Mucosa of rectum (tissue), 2 donors: ENCODE results near the gene TYMP.

ENCODE experiments used
- H3K27ac ChIP-seq, 2 donors: one replicate each; pipeline ENCODE4 v1.7.0; 2013; ENCODE audit warnings: inconsistent platforms in 2 of 2, low read depth in 2 of 2, low read length in 2 of 2
- H3K27me3 ChIP-seq, 2 donors: one replicate each; pipeline ENCODE4 v1.7.0; 2013; ENCODE audit warnings: low read length in 2 of 2; ENCODE audit not compliant: control insufficient read depth in 2 of 2, insufficient read depth in 2 of 2
- H3K36me3 ChIP-seq, 2 donors: one replicate each; pipeline ENCODE4 v1.7.0; 2013; ENCODE audit warnings: low read length in 2 of 2; ENCODE audit not compliant: control insufficient read depth in 2 of 2, insufficient read depth in 2 of 2
- H3K4me1 ChIP-seq, 2 donors: one replicate each; pipeline ENCODE4 v1.7.0; 2013; ENCODE audit warnings: low read length in 2 of 2, mild to moderate bottlenecking in 1 of 2; ENCODE audit not compliant: control insufficient read depth in 2 of 2, insufficient read depth in 2 of 2
- H3K4me3 ChIP-seq, 2 donors: one replicate each; pipeline ENCODE4 v1.7.0; 2013; ENCODE audit warnings: low read length in 2 of 2
- H3K9ac ChIP-seq, 2 donors: one replicate each; pipeline ENCODE4 v1.7.0; 2013; ENCODE audit warnings: low read length in 2 of 2, low read depth in 1 of 2, mild to moderate bottlenecking in 1 of 2
- H3K9me3 ChIP-seq, 2 donors: one replicate each; pipeline ENCODE4 v1.7.0; 2013; ENCODE audit warnings: low read length in 2 of 2; ENCODE audit not compliant: control insufficient read depth in 2 of 2
- donor health status: healthy.
- donor health status: Normal muscosa, but diverticular disease.

TYMP gene

GRCh38 chr22:50506611-50507420, 23.0 kb downstream of the TYMP start:
- Histone ChIP-seq H3K27ac (peak overlapping the region; percentile 70 to 89), H3K9me3 (no peaks in the 10 kb centered on the region), H3K36me3 (peaks cover 10 to 13% of the 10 kb centered on the region in 2 donors), H3K4me3 (peak overlapping the region; percentile 80 to 96), H3K9ac (peak overlapping the region; percentile 71 to 93), H3K27me3 (no peaks in the 10 kb centered on the region), H3K4me1 (peaks cover 14 to 20% of the 10 kb centered on the region in 2 donors)

- Histone ChIP-seq H3K27me3 (no peaks in the 10 kb centered on the region), H3K9ac (peak overlapping the region in 1 of 2 donors; percentile 93), H3K36me3 (peaks cover 10 to 13% of the 10 kb centered on the region in 2 donors), H3K27ac (no peak overlapping the region), H3K9me3 (no peaks in the 10 kb centered on the region), H3K4me1 (peaks cover 14 to 20% of the 10 kb centered on the region in 2 donors), H3K4me3 (peak overlapping the region in 1 of 2 donors; percentile 80)
These were observed 23.8 kb downstream of the TYMP start for GRCh38 chr22:50505776-50506610.

GRCh38 chr22:50505276-50505775, 24.5 kb downstream of the TYMP start:
- H3K9me3 ChIP-seq: no peaks in the 10 kb centered on the region
- H3K4me1 ChIP-seq: peaks cover 14 to 20% of the 10 kb centered on the region in 2 donors
- no peak overlapping the region for H3K4me3 ChIP-seq
- H3K27me3 ChIP-seq: no peaks in the 10 kb centered on the region
- no peak overlapping the region for H3K27ac ChIP-seq
- H3K9ac ChIP-seq: no peak overlapping the region
- peaks cover 10 to 13% of the 10 kb centered on the region in 2 donors for H3K36me3 ChIP-seq

- no peak overlapping the region for H3K27ac ChIP-seq
These were observed 25.2 kb downstream of the TYMP start for GRCh38 chr22:50504369-50505211.

GRCh38 chr22:50503475-50504145, 26.2 kb downstream of the TYMP start:
- Histone ChIP-seq H3K4me1 (peaks cover 9 to 11% of the 10 kb centered on the region in 2 donors), H3K9ac (no peak overlapping the region), H3K4me3 (no peak overlapping the region), H3K9me3 (no peaks in the 10 kb centered on the region), H3K27ac (no peak overlapping the region), H3K36me3 (peaks cover 10 to 13% of the 10 kb centered on the region in 2 donors), H3K27me3 (no peaks in the 10 kb centered on the region)

More at GRCh38 chr22:50504369-50505211, 25.2 kb downstream of the TYMP start:
- Histone ChIP-seq H3K9me3 (no peaks in the 10 kb centered on the region), H3K9ac (no peak overlapping the region), H3K27me3 (no peaks in the 10 kb centered on the region), H3K36me3 (peaks cover 10 to 13% of the 10 kb centered on the region in 2 donors), H3K4me1 (peaks cover 14 to 20% of the 10 kb centered on the region in 2 donors), H3K4me3 (no peak overlapping the region)

GRCh38 chr22:50502628-50503474, 27.0 kb downstream of the TYMP start:
- Histone ChIP-seq H3K36me3 (peaks cover 10 to 13% of the 10 kb centered on the region in 2 donors), H3K4me1 (peaks cover 8 to 11% of the 10 kb centered on the region in 2 donors), H3K27me3 (no peaks in the 10 kb centered on the region), H3K4me3 (no peak overlapping the region), H3K9me3 (no peaks in the 10 kb centered on the region), H3K9ac (no peak overlapping the region), H3K27ac (no peak overlapping the region)

GRCh38 chr22:50502096-50502495, 27.7 kb downstream of the TYMP start:
- H3K4me1 ChIP-seq: peaks cover 10 to 11% of the 10 kb centered on the region in 2 donors
- no peaks in the 10 kb centered on the region for H3K9me3 ChIP-seq
- no peak overlapping the region for H3K4me3 ChIP-seq
- no peak overlapping the region for H3K27ac ChIP-seq
- H3K9ac ChIP-seq: no peak overlapping the region
- H3K36me3 ChIP-seq: peaks cover 10 to 13% of the 10 kb centered on the region in 2 donors
- H3K27me3 ChIP-seq: no peaks in the 10 kb centered on the region

GRCh38 chr22:50500452-50500851, 29.4 kb downstream of the TYMP start:
- Histone ChIP-seq H3K4me3 (no peak overlapping the region), H3K4me1 (peaks cover 2 to 4% of the 10 kb centered on the region in 2 donors), H3K9me3 (no peaks in the 10 kb centered on the region), H3K27ac (no peak overlapping the region), H3K9ac (no peak overlapping the region), H3K27me3 (no peaks in the 10 kb centered on the region), H3K36me3 (peaks cover 8 to 11% of the 10 kb centered on the region in 2 donors)
